IgD-negative memory B cell (primary cell): ENCODE data around the gene NOXA1. TPM values are rescaled to one million over a fixed set of nuclear protein-coding genes. Genes with fewer than 3 reads are reported as not detected.

Experiments
- H3K27ac Mint-ChIP-seq, 3 donors: one replicate each; pipeline ENCODE4 v1.8.0; 2020 to 2022; ENCODE audit warnings: mild to moderate bottlenecking in 3 of 3, mixed read lengths in 3 of 3, moderate library complexity in 1 of 3
- H3K27me3 Mint-ChIP-seq: one replicate; pipeline ENCODE4 v1.8.0; 2021; ENCODE audit warnings: mixed read lengths
- H3K36me3 Mint-ChIP-seq: one replicate; pipeline ENCODE4 v1.8.0; 2020; ENCODE audit warnings: mild to moderate bottlenecking, mixed read lengths
- H3K4me1 Mint-ChIP-seq, 3 donors: one replicate each; pipeline ENCODE4 v1.8.0; 2020 to 2022; ENCODE audit warnings: mixed read lengths in 3 of 3, mild to moderate bottlenecking in 1 of 3
- H3K4me3 Mint-ChIP-seq, 4 donors: one replicate each; pipeline ENCODE4 v1.8.0; 2020 to 2022; ENCODE audit warnings: mild to moderate bottlenecking in 4 of 4, mixed read lengths in 4 of 4, moderate library complexity in 3 of 4
- H3K9me3 Mint-ChIP-seq, 3 donors: one replicate each; pipeline ENCODE4 v1.8.0; 2020 to 2021; ENCODE audit warnings: mixed read lengths in 3 of 3, mild to moderate bottlenecking in 1 of 3
- polyA plus RNA-seq: library from polyadenylated mRNA; unstranded; fragments of 300-500 nt; fragmentation: Illumina TruSeq; gene quantifications from one replicate; pipeline ENCODE4 v1.2.3, GENCODE V29; 2021

NOXA1 gene
- polyA plus RNA-seq, 1 donor from 2014 or later = 1.4 TPM

DNA sequence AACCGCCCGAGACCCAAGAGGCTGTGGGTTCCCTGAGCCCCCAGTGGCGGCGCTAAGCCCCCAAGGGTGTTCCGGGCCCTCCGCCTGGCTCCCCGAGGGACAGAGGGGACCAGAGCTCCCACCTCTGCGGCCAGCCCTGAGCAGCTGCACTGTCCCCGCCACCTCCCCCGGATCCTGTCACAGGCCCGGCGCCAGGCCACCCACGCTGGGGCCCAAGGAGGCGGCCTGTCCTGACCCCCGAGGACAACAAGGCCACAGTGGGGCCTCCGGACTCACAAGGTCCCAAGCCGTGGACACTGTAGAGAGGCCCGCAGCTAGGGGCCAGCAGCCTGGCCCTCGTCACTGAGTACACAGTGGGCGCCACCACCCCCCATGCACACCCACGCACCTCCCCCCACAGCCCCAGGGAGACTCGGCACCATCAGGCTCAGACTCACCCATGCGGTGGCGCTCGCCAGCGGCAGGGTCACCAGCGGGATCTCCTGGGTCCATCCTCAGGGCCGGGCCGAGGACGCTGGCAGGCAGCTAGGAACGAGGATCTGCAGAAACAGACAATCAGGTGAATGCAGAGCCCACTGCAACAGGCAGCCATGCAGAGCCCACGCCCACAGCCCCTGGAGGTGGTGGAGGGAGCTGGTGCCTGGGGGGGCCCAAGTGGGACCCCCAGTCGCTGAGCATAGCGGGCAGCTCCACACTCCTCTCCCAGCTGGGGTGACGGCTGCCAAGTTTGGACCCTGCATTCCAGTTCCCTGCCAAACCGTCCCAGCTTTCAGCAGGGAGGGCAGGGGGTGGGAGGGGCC lies 28.1 kb upstream of the NOXA1 start:
- Mint-ChIP-seq H3K9me3 (peaks cover 0 to 2% (median 0%) of the 10 kb centered on the region in 3 donors), H3K4me1 (peaks cover 10 to 20% (median 12%) of the 10 kb centered on the region in 3 donors), H3K4me3 (no peak overlapping the region), H3K27ac (no peak overlapping the region), H3K27me3 (no peaks in the 10 kb centered on the region), H3K36me3 (peaks cover 5% of the 10 kb centered on the region)

DNA sequence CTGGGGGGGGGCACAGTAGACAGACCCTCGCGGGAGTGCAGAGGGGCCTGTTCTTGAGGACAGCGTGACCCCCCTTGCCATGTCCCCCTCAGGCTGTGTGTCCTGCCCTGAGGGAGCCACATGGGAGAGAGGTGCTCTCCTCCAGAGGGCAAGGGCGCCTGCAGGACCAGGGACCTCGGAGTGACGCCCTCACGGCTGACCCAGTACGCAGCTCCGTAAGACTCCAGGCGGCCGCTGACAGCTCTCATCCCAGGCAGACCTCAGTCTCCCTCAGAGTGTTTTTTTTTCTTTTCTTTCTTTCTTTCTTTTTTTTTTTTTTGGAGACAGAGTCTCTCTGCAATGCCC lies 27.6 kb upstream of the NOXA1 start:
- Mint-ChIP-seq H3K4me1 (peaks cover 11 to 23% (median 12%) of the 10 kb centered on the region in 3 donors), H3K27ac (no peak overlapping the region), H3K27me3 (no peaks in the 10 kb centered on the region), H3K36me3 (peaks cover 3% of the 10 kb centered on the region), H3K4me3 (no peak overlapping the region), H3K9me3 (peaks cover 0 to 2% (median 0%) of the 10 kb centered on the region in 3 donors)

DNA sequence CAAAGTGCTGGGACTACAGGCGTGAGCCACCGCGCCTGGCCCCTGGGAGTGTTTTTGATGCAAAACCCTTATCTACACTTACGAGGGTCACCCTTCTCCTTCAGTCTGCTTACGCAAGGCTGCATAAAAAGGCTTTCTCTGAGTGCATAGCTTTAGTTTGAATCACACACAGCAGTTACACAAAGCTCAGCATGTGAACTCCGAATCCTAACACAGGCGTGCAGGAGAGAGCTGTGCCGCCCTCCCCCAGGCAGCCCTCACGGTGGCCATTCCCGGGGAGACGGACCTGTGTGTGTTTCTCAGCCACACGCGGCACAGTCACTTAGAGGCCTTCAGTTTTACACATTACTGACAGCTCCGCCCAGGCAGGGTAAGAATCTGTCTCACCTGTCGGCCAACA lies 27.0 kb upstream of the NOXA1 start:
- H3K27ac Mint-ChIP-seq = no peak overlapping the region
- no peak overlapping the region for H3K4me3 Mint-ChIP-seq
- no peaks in the 10 kb centered on the region for H3K27me3 Mint-ChIP-seq
- peaks cover 3% of the 10 kb centered on the region for H3K36me3 Mint-ChIP-seq
- peaks cover 0 to 2% (median under 1%) of the 10 kb centered on the region in 3 donors for H3K9me3 Mint-ChIP-seq
- peaks cover 11 to 23% (median 12%) of the 10 kb centered on the region in 3 donors for H3K4me1 Mint-ChIP-seq

DNA sequence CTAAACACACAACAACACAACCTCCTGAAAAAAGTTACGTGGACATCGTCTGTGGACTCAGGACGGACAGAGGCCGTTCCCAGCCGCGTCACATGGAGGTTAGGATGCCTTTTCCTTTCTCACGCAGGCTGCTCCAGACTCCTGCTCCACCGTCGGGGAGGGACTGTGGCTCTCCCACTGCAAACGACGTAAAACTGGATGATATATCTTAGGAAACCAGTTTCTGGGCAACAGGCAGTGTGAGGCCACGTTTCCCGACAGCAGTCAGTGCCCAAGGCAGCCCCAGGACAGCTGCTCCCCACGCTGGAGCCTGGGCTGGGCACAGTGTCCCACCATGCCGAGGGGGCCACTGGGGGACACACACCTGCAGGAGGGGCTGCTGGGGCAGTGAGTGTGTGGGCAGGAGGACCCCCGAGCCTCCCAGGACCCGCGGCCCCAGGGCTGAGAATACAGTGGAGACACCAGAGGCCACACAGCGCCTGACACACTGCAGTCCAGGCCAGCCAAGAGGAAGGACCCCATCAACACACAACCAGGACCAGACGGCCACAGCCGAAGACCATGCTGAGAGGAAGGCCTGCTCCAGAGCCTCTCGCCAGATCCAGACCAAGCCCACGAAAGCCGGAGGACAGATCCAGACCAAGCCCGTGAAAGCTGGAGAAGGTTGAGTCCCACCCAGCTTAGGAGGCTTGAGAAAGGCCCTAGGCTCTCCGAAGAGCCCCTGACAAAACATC lies 26.4 kb upstream of the NOXA1 start:
- H3K9me3 Mint-ChIP-seq = peaks cover 0 to 2% (median 2%) of the 10 kb centered on the region in 3 donors

DNA sequence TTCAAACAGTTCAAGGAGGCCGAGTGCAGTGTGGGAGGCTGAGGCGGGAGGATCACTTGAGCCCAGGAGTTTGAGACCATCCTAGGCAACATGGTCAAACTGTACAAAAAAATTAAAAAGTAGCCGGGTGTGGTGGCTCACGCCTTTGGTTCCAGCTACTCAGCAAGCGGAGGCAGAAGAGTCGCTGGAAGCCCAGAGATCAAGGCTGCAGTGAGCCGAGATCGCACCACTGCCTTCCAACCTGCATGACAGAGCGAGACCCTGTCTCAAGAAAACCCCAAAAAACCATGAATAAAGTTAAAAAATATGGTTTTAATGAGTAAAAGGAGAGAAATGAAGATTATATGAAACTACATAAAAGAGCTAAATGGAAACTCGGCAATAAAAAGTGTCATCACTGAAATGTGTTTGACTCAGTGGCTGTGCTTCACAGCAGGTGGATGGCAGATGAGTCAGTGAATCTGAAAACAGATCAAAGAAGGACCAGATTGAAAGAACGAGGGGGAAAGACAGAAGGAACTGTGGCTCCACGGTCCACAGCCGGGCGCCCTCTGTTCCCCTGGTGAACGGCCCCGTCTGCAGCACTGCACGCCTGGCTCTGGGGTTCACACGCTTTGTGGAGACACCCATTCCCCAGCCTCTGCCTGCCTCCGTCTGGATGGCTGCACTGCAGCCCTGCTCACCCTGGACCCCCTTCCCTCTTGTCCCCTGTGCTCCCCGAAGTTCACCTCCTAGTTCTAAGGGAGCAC lies 25.3 kb upstream of the NOXA1 start:
- H3K9me3 Mint-ChIP-seq = peaks cover 0 to 7% (median 2%) of the 10 kb centered on the region in 3 donors
- H3K4me1 Mint-ChIP-seq = peaks cover 14 to 30% (median 14%) of the 10 kb centered on the region in 3 donors
- H3K4me3 Mint-ChIP-seq = no peak overlapping the region
- H3K27me3 Mint-ChIP-seq = no peaks in the 10 kb centered on the region
- peaks cover 7% of the 10 kb centered on the region for H3K36me3 Mint-ChIP-seq
- H3K27ac Mint-ChIP-seq = no peak overlapping the region

More for the DNA sequence above, 26.4 kb upstream of the NOXA1 start:
- Mint-ChIP-seq H3K27ac (peak overlapping the region in 1 of 3 donors; percentile 67), H3K4me1 (peaks cover 11 to 23% (median 12%) of the 10 kb centered on the region in 3 donors), H3K4me3 (peak overlapping the region in 1 of 4 donors; percentile 52), H3K27me3 (no peaks in the 10 kb centered on the region), H3K36me3 (peaks cover 3% of the 10 kb centered on the region)

DNA sequence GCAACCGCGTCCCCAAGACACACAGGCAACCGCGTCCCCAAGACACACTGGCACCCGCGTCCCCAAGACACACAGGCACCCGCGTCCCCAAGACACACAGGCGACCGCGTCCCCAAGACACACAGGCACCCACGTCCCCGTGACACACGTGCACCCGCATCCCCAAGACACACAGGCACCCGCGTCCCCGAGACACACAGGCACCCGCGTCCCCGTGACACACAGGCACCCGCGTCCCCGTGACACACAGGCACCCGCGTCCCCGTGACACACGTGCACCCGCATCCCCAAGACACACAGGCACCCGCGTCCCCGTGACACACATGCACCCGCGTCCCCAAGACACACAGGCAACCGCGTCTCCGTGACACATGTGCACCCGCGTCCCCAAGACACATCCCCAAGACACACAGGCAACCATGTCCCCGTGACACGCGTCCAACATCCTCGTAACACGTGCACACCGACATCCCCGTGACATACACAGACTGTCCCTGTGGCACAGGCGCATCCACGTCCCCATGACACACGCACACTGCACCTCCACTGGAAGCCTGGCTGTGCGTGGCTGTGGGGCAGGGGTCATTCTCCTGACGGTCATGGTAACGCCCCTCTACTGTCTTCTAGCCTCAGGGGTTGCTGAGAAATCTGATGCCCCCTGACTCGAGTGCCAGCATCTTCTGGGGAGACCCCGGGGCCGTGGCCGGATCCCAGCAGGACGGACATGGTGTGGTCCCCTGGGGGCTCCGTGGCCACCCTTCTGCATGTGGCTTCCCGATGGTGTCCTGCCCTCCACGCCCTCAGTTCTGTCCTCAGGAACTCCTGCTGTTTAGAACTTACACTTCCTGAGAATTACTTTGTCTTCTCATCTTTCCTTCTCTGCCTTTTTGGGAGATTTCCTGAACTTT lies 24.4 kb upstream of the NOXA1 start:
- Mint-ChIP-seq H3K36me3 (peaks cover 7% of the 10 kb centered on the region), H3K9me3 (peaks cover 0 to 7% (median 2%) of the 10 kb centered on the region in 3 donors), H3K4me1 (peaks cover 14 to 30% (median 14%) of the 10 kb centered on the region in 3 donors), H3K4me3 (peak overlapping the region in 1 of 4 donors; percentile 50), H3K27me3 (no peaks in the 10 kb centered on the region), H3K27ac (peak overlapping the region in 1 of 3 donors; percentile 64)

DNA sequence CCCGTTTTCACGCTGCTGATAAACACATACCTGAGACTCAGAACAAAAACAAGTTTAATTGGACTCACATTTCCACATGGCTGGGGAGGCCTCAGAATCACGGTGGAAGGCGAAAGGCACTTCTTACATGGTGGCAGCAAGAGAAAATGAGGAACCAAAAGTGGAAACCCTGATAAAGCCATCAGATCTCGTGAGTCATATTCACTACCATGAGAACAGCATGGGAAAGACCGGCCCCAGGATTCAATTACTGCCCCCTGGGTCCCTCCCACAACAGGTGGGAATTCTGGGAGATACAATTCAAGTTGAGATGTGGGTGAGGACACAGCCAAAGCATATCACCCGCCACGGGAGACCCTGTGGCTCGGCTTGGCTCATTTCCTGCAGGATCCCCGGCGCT lies 20.4 kb upstream of the NOXA1 start:
- H3K9me3 Mint-ChIP-seq = peaks cover 0 to 5% (median 2%) of the 10 kb centered on the region in 3 donors
- H3K36me3 Mint-ChIP-seq = peaks cover 4% of the 10 kb centered on the region
- H3K27ac Mint-ChIP-seq = no peak overlapping the region
- H3K4me3 Mint-ChIP-seq = peak overlapping the region in 1 of 4 donors; percentile 22
- H3K4me1 Mint-ChIP-seq = peaks cover 14 to 24% (median 15%) of the 10 kb centered on the region in 3 donors
- H3K27me3 Mint-ChIP-seq = no peaks in the 10 kb centered on the region

DNA sequence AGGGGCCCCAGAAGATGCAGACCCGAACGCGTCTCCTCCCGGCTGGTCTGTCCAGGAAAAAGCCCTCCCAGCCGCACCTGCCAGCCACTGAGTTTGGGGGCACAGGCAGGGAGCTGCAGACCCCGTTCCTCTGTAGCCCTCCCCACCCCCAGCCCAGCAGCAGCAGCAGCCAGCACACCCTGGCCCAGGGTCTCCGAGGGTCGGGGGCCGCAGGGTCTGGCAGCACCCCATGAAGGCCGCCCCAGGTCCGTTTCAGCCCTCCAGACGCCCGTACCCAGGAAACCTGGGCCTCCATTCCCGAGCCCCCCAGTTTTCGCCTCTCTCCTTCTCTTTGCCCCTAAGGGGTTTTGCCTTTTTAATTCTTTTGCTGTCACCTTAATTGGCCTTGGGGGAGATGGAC lies 19.9 kb upstream of the NOXA1 start:
- peaks cover 4% of the 10 kb centered on the region for H3K36me3 Mint-ChIP-seq
- H3K27ac Mint-ChIP-seq = no peak overlapping the region
- H3K9me3 Mint-ChIP-seq = peaks cover 0 to 5% (median 2%) of the 10 kb centered on the region in 3 donors
- no peak overlapping the region for H3K4me3 Mint-ChIP-seq
- peaks cover 16 to 20% (median 17%) of the 10 kb centered on the region in 3 donors for H3K4me1 Mint-ChIP-seq
- peaks cover 2% of the 10 kb centered on the region for H3K27me3 Mint-ChIP-seq

DNA sequence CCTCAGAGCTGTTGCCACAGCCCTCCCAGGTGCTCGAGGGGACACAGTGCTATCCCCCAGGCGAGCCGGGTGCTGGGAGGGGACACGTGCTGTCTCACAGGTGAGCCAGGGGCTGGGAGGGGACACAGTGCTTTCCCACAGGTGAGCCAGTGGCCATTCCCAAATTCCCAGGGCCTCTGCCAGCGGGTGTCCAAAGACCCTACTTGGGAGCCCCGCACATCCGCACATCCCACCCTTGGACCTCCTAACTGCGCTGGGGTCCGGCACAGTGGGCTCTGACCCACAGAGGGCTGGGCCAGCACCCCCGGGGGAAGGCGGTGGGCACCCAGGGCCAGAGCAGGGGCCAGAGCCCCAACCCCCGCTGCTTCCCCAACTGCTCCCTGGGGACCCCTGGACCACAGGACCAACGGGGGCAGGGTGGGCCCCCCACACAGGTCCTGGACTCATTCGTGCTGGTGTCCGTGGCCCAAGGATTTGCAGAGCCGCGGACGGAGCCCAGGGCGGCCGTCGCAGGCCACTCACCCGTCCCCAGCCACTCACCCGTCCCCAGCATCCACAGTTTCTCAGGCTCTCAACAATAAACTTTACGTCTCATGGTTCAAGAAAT lies 18.1 kb upstream of the NOXA1 start:
- Mint-ChIP-seq H3K27ac (no peak overlapping the region), H3K36me3 (peaks cover 7% of the 10 kb centered on the region), H3K9me3 (peaks cover 0 to 5% (median 2%) of the 10 kb centered on the region in 3 donors), H3K4me3 (no peak overlapping the region), H3K4me1 (peaks cover 7 to 11% (median 10%) of the 10 kb centered on the region in 3 donors), H3K27me3 (peaks cover 3% of the 10 kb centered on the region)

DNA sequence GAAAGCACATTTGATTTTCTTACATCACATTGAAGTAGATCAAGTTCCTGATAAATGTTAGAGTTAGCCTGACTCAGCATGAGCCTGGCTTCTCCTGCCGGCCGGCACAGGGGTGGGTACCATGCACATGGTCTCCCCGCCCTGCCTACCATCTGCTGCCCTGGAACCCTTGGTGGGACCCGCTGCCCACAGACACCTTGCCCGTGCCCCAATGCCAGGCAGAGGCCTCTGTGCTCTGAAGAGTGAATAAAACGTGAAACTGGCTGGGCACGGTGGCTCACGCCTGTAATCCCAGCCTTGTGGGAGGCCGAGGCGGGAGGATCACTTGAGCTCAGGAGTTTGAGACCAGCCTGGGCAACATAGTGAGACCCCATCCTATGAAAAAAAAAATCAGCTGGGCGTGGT lies 17.5 kb upstream of the NOXA1 start:
- H3K4me3 Mint-ChIP-seq = no peak overlapping the region
- H3K9me3 Mint-ChIP-seq = peaks cover 0 to 5% (median 2%) of the 10 kb centered on the region in 3 donors
- H3K27ac Mint-ChIP-seq = no peak overlapping the region
- peaks cover 7% of the 10 kb centered on the region for H3K36me3 Mint-ChIP-seq
- H3K4me1 Mint-ChIP-seq = peaks cover 5 to 7% (median 7%) of the 10 kb centered on the region in 3 donors
- peaks cover 3% of the 10 kb centered on the region for H3K27me3 Mint-ChIP-seq

DNA sequence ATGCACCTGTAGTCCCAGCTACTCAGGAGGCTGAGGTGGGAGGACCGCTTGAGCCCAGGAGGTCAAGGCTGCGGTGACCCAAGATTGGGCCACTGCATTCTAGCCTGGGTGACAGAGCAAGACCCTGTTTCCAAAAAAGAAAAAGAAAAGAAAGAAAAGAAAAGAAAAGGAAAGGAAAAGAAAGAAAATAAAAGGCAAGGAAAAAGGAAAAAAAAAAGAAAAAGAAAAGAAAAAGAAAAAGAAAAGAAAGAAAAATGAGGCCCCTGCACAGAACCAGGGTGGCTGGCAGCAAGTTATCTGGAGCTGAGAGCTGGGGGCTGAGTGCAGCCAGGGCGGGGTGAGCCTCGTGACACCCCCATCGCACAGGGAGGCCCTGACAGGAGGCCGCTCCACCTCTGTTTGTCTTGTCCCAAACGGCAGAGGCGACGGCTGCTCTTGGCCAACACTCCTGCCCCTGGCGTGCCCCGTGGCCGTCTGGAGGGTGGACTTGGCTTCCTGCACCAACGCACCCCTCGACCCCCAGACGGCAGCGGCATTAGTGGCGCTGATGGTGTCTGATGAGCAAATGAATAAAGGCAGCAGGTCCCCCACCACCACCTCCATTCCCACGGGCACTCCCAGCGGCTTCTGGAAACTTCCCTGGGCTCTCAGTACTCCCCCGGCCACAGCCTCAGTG lies 17.0 kb upstream of the NOXA1 start:
- peaks cover 5 to 7% (median 7%) of the 10 kb centered on the region in 3 donors for H3K4me1 Mint-ChIP-seq
- peaks cover 7% of the 10 kb centered on the region for H3K36me3 Mint-ChIP-seq
- peaks cover 3% of the 10 kb centered on the region for H3K27me3 Mint-ChIP-seq
- H3K27ac Mint-ChIP-seq = no peak overlapping the region
- peak overlapping the region in 2 of 4 donors; percentile 17 to 34 for H3K4me3 Mint-ChIP-seq
- peaks cover 0 to 5% (median 2%) of the 10 kb centered on the region in 3 donors for H3K9me3 Mint-ChIP-seq

DNA sequence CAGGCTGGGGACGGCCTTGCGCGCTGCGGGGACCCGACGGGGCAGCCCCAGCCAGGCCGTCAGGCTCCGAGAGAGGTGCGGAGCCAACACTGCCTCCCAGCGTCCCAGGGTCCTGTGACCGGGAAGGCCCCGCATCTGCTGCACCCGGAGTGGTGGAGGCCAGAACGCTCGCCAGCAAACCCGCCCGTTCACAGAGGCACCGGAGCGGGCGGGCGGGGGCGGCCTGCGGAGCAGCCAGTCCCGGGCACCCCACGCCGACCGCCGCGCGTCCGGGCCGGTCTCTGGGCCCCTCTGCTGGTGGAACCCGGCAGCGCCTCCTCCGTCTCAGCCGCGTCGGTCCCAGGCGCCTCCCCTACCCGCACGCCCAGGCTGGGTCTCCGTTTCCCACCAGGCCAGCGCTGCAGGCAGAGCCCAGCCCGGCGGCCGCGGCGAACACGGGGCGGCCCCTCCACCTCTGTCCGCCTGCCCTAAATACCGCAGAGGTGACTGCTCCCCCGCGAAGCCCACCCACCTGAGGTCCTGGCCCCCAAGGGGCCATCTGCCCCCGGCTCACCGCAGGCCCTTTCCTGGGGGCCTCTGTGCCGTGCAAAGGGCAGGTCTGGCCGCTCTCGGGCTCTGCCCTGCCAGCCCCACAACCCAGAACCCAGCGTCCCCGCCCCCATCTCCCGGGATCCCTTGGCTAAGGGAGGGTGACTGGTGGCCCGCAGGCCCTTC lies 16.2 kb upstream of the NOXA1 start:
- Mint-ChIP-seq H3K4me1 (peaks cover 5 to 7% (median 7%) of the 10 kb centered on the region in 3 donors), H3K9me3 (peaks cover 0 to 5% (median 0%) of the 10 kb centered on the region in 3 donors), H3K36me3 (peaks cover 7% of the 10 kb centered on the region), H3K27ac (no peak overlapping the region), H3K4me3 (peak overlapping the region in 1 of 4 donors; percentile 45), H3K27me3 (peaks cover 3% of the 10 kb centered on the region)
